HepG2 (cell line): ENCODE data around the gene GDF2.

Experiments
- GTF2F1 ChIP-seq: fragments of 150-350 bp; IDR thresholded peaks from 2 replicates; pipeline ENCODE4 v1.6.1; 2014; ENCODE audit warnings: low read length
- TF ChIP-seq, protein P1 (sequence below): sonication (generic); formaldehyde crosslinking; IDR thresholded peaks from 2 replicates; pipeline ENCODE4 v1.5.0; 2020; ENCODE audit warnings: missing genetic modification reagents
- TF ChIP-seq, protein P2 (sequence below): sonication (generic); formaldehyde crosslinking; IDR thresholded peaks from 2 replicates; pipeline ENCODE4 v1.5.0; 2020; ENCODE audit warnings: mild to moderate bottlenecking, missing genetic modification reagents, moderate library complexity

DNA sequence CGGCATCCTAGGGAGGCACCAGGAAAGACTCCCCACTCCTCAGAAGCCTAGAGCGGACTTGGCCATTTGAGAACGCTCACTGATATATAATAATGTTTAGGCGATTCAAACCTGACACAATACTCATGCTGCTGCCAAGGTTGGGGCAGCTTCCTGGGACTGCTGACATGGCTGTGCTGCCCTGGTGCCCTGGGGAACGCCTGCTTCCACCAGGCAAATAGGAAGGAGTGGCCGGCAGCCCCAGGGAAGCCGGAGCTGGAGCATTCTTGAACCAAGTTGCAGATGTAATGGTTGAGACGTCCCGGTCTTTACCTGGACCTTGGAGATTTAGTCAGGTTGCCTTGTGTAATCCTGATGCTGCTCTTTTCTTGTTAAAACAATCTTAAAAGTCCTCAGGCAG lies 13.5 kb upstream of the GDF2 start:
- TF ChIP-seq, protein P1, sequence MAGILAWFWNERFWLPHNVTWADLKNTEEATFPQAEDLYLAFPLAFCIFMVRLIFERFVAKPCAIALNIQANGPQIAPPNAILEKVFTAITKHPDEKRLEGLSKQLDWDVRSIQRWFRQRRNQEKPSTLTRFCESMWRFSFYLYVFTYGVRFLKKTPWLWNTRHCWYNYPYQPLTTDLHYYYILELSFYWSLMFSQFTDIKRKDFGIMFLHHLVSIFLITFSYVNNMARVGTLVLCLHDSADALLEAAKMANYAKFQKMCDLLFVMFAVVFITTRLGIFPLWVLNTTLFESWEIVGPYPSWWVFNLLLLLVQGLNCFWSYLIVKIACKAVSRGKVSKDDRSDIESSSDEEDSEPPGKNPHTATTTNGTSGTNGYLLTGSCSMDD (CRISPR knock-in tag) = no peak
- no peak for TF ChIP-seq GTF2F1
- TF ChIP-seq, protein P2, sequence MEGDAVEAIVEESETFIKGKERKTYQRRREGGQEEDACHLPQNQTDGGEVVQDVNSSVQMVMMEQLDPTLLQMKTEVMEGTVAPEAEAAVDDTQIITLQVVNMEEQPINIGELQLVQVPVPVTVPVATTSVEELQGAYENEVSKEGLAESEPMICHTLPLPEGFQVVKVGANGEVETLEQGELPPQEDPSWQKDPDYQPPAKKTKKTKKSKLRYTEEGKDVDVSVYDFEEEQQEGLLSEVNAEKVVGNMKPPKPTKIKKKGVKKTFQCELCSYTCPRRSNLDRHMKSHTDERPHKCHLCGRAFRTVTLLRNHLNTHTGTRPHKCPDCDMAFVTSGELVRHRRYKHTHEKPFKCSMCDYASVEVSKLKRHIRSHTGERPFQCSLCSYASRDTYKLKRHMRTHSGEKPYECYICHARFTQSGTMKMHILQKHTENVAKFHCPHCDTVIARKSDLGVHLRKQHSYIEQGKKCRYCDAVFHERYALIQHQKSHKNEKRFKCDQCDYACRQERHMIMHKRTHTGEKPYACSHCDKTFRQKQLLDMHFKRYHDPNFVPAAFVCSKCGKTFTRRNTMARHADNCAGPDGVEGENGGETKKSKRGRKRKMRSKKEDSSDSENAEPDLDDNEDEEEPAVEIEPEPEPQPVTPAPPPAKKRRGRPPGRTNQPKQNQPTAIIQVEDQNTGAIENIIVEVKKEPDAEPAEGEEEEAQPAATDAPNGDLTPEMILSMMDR (CRISPR knock-in tag) = no peak
